AG04449 (cell line): ENCODE results near the gene FYCO1.

Experiments
- CTCF ChIA-PET: fragments of 350-600 bp; formaldehyde crosslinking; extraction: SDS; loops from one replicate; lab custom pipeline; 2021; ENCODE audit warnings: antibody characterized with exemption; lab: Yijun Ruan, JAX
- POLR2A ChIA-PET: fragments of 400-600, 350-600 bp; formaldehyde crosslinking; extraction: SDS; loops from one replicate; lab custom pipeline; 2020; ENCODE audit warnings: antibody characterized with exemption, inconsistent platforms; lab: Yijun Ruan, JAX
- DNase-seq: peaks from one replicate; pipeline ENCODE4 v3.0.0-alpha.2; 2010; ENCODE audit warnings: low read depth, low spot score
- H3K4me3 ChIP-seq: 2 replicates; pipeline ENCODE4 v1.5.1; 2011; ENCODE audit warnings: low read depth, mild to moderate bottlenecking, control low read depth, low read length
- CTCF ChIP-seq: IDR thresholded peaks from one replicate; pipeline ENCODE4 v1.5.1; 2011; ENCODE audit warnings: mild to moderate bottlenecking, moderate library complexity, low read length, control low read depth, inconsistent platforms; ENCODE audit not compliant: insufficient read depth; ENCODE audit errors: missing control alignments

Gene FYCO1

DNA sequence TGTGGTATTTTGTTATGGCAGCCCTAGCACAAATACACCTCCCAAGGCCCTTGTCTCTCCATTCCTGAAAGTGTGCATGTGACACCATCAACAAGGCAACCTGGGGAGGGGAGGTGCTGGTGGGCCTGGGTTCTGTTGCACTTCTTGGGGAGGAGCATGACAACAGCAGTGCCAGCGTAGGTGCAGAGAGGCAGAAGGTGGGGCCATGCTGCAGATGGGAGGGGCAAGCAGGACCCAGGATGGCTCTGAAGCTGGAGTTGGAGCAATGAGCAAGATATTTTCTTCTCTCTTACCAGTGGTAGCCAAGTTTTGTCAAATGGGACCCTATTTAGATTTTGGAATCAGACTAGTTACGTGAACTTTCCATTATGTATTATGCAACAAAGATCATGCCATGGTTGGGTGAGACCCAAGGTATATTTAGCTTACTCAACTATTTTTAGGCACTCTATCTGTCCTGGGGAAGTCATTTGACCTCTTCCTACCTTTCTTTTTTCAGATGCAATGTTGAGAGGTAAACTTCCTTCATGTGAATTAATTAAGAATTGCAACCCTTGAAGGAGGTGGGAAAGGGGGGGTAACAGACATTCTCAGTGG, 3.4 kb downstream of the FYCO1 start:
- no peak overlapping the region for H3K4me3 ChIP-seq
- ChIA-PET CTCF (interaction anchor here (0.6 kb wide), 1 partner anchor 53 kb away, joined by 4 read pairs; no protein-coding TSS in a partner anchor), POLR2A (interaction anchor here (0.6 to 0.9 kb wide), 4 partner anchors 8 to 915 kb away, joined by 3 to 4 read pairs (median 4); partner anchors contain the start of gene CXCR6)
- DNase-seq: no peak
- no peak for TF ChIP-seq CTCF

- DNase-seq: no peak
- TF ChIP-seq CTCF: no peak
- no peak overlapping the region for H3K4me3 ChIP-seq
- CTCF ChIA-PET: interaction anchor here (0.7 kb wide), 1 partner anchor 88 kb away, joined by 3 read pairs; no protein-coding TSS in a partner anchor
- POLR2A ChIA-PET: no interaction called here
Observed at GRCh38 chr3:45991341-45991740, 4.3 kb downstream of the FYCO1 start.

DNA sequence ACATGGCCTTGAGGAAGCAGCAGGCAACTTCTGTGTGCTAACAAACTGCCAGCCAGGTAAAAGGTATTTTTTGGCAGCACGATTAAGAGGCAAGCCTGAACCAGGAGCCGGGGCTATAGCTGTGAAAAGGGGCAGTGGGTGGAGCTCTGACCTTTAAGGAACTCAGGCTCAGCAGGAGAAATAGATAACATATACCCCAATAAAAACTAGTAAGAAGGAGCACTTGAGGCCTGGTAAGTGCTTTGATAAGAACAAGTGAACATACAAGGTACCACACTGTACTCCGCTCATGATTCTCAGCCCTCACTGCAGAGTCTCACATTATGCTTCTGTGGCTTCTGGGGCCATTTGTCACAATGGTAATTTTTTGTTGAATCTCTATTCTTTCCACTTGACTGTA, 5.4 kb downstream of the FYCO1 start:
- CTCF ChIA-PET: interaction anchor here (0.8 to 2.0 kb wide), 3 partner anchors 51 to 479 kb away, joined by 3 to 4 read pairs (median 4); no protein-coding TSS in a partner anchor

GRCh38 chr3:45988804-45989203, 6.8 kb downstream of the FYCO1 start:
- POLR2A ChIA-PET: no interaction called here
- CTCF ChIA-PET: interaction anchor here (1.2 to 3.1 kb wide), 2 partner anchors 20 to 89 kb away, joined by 3 to 17 read pairs; no protein-coding TSS in a partner anchor

More for the DNA sequence above, 5.4 kb downstream of the FYCO1 start:
- H3K4me3 ChIP-seq: no peak overlapping the region
- no peak for DNase-seq
- POLR2A ChIA-PET: no interaction called here
- no peak for TF ChIP-seq CTCF

GRCh38 chr3:45988362-45988761, 7.3 kb downstream of the FYCO1 start:
- DNase-seq: no peak
- H3K4me3 ChIP-seq: no peak overlapping the region
- ChIA-PET CTCF (interaction anchor here (2.3 to 3.1 kb wide), 2 partner anchors 49 to 89 kb away, joined by 8 to 17 read pairs; no protein-coding TSS in a partner anchor), POLR2A (interaction anchor here (1.0 kb wide), 1 partner anchor 861 kb away, joined by 3 read pairs; no protein-coding TSS in a partner anchor)
- no peak for TF ChIP-seq CTCF

More at GRCh38 chr3:45988804-45989203, 6.8 kb downstream of the FYCO1 start:
- TF ChIP-seq CTCF: no peak
- no peak for DNase-seq
- no peak overlapping the region for H3K4me3 ChIP-seq
